Measurements from ENCODE around the gene PPP6R2.

Gene PPP6R2

DNA sequence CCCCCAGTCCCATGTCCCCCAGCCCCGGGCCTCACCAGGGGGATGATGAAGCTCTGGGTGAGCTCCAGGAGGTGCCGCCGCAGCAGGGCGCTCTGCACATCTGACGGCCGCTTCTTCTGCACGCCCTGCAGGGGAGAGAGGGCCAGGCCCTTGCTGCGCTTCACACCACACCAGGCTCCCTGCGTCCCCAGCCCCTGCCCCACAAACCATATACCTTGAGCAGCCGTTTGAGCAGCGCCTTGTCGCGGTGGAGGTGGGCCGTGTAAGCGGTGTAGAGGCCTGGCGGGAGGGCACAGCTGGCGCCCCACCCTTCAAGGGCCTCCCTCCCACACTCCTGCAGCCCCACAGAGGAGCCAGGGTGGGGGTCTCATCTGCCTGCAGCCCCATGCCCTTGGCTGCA lies 29.5 kb upstream of the PPP6R2 start:
- TF ChIP-seq, protein P1, sequence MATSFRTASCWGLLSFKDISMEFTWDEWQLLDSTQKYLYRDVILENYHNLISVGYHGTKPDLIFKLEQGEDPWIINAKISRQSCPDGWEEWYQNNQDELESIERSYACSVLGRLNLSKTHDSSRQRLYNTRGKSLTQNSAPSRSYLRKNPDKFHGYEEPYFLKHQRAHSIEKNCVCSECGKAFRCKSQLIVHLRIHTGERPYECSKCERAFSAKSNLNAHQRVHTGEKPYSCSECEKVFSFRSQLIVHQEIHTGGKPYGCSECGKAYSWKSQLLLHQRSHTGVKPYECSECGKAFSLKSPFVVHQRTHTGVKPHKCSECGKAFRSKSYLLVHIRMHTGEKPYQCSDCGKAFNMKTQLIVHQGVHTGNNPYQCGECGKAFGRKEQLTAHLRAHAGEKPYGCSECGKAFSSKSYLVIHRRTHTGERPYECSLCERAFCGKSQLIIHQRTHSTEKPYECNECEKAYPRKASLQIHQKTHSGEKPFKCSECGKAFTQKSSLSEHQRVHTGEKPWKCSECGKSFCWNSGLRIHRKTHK (tag by site-specific recombination; IDR thresholded peaks at IDR 0.05), result no peak
- TF ChIP-seq REPIN1 (tag by site-specific recombination; IDR thresholded peaks at IDR 0.05; ENCODE audit: low read depth) (no peak), MEIS1 (CRISPR knock-in tag; IDR thresholded peaks at IDR 0.05; ENCODE audit: borderline replicate concordance) (no peak), ZNF747 (tag by site-specific recombination; IDR thresholded peaks at IDR 0.05) (no peak), ZNF670 (tag by site-specific recombination; IDR thresholded peaks at IDR 0.05; ENCODE audit: low read depth) (no peak), ZNF571 (tag by site-specific recombination; IDR thresholded peaks at IDR 0.05) (no peak), ZFP41 (tag by site-specific recombination; IDR thresholded peaks at IDR 0.05; ENCODE audit: borderline replicate concordance) (no peak), WT1 (tag by site-specific recombination; IDR thresholded peaks at IDR 0.05) (no peak), PRDM6 (tag by site-specific recombination; IDR thresholded peaks at IDR 0.05) (no peak), SP3 (tag by site-specific recombination; IDR thresholded peaks at IDR 0.05) (no peak), ZNF830 (tag by site-specific recombination; IDR thresholded peaks at IDR 0.05; ENCODE audit: low read depth) (no peak), ZNF24 (tag by site-specific recombination; IDR thresholded peaks at IDR 0.05) (no peak), ZBTB8A (tag by site-specific recombination; IDR thresholded peaks at IDR 0.05) (no peak), ZBTB17 (tag by site-specific recombination; IDR thresholded peaks at IDR 0.05) (no peak), ZFP37 (tag by site-specific recombination; IDR thresholded peaks at IDR 0.05) (no peak), PRDM1 (tag by site-specific recombination; IDR thresholded peaks at IDR 0.05) (no peak)
- TF ChIP-seq, protein P2, sequence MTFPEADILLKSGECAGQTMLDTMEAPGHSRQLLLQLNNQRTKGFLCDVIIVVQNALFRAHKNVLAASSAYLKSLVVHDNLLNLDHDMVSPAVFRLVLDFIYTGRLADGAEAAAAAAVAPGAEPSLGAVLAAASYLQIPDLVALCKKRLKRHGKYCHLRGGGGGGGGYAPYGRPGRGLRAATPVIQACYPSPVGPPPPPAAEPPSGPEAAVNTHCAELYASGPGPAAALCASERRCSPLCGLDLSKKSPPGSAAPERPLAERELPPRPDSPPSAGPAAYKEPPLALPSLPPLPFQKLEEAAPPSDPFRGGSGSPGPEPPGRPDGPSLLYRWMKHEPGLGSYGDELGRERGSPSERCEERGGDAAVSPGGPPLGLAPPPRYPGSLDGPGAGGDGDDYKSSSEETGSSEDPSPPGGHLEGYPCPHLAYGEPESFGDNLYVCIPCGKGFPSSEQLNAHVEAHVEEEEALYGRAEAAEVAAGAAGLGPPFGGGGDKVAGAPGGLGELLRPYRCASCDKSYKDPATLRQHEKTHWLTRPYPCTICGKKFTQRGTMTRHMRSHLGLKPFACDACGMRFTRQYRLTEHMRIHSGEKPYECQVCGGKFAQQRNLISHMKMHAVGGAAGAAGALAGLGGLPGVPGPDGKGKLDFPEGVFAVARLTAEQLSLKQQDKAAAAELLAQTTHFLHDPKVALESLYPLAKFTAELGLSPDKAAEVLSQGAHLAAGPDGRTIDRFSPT (tag by site-specific recombination; IDR thresholded peaks at IDR 0.05), result no peak
- no peaks in the 10 kb centered on the region for H3K4me1 ChIP-seq (ENCODE audit: control insufficient read depth, insufficient read depth, low read length)
- POLR2A ChIA-PET, result no interaction called here

DNA sequence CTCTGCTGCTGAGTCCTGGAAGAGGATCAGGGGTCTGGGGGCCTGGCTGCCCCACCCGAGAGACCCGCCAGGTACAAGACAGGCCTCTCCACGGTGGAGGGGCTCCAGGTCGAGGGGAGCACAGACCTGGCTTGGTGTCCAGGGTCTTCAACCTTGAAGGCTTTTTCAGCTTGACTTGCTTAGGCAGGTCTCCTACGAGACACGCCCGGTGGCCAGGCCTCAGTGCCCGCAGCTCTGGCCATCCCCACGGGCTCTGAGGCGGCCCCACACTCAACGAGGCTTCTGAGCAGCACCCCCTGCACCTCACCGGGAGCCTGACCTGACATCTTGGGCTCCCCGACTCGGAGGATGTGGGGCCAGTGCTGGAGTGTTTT lies 29.1 kb upstream of the PPP6R2 start:
- TF ChIP-seq, protein P3, sequence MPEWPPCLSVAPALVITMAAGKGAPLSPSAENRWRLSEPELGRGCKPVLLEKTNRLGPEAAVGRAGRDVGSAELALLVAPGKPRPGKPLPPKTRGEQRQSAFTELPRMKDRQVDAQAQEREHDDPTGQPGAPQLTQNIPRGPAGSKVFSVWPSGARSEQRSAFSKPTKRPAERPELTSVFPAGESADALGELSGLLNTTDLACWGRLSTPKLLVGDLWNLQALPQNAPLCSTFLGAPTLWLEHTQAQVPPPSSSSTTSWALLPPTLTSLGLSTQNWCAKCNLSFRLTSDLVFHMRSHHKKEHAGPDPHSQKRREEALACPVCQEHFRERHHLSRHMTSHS (tag by site-specific recombination; IDR thresholded peaks at IDR 0.05), result no peak
- TF ChIP-seq, protein P4, sequence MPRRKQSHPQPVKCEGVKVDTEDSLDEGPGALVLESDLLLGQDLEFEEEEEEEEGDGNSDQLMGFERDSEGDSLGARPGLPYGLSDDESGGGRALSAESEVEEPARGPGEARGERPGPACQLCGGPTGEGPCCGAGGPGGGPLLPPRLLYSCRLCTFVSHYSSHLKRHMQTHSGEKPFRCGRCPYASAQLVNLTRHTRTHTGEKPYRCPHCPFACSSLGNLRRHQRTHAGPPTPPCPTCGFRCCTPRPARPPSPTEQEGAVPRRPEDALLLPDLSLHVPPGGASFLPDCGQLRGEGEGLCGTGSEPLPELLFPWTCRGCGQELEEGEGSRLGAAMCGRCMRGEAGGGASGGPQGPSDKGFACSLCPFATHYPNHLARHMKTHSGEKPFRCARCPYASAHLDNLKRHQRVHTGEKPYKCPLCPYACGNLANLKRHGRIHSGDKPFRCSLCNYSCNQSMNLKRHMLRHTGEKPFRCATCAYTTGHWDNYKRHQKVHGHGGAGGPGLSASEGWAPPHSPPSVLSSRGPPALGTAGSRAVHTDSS (tag by site-specific recombination; IDR thresholded peaks at IDR 0.05), result no peak
- H3K4me3 ChIP-seq (ENCODE audit: low read depth, low read length), result no peak overlapping the region
- ChIA-PET POLR2A (no interaction called here), CTCF (interaction anchor here (2.2 kb wide), 1 partner anchor 12 kb away, joined by 10 read pairs; no protein-coding TSS in a partner anchor)
- no peak overlapping the region for H3K27ac ChIP-seq (ENCODE audit: extremely low read depth, low read depth, low read length)
- H3K4me1 ChIP-seq (ENCODE audit: control insufficient read depth, insufficient read depth, low read length), result no peaks in the 10 kb centered on the region
- no peaks in the 10 kb centered on the region for H3K36me3 ChIP-seq (ENCODE audit: control insufficient read depth in 2 of 2, insufficient read depth in 1 of 2, low read length in 2 of 2)
- no peaks in the 10 kb centered on the region for H3K9me3 ChIP-seq (ENCODE audit: control insufficient read depth, insufficient read depth, low read depth, low read length)

More for the DNA sequence above, 29.5 kb upstream of the PPP6R2 start:
- no peak overlapping the region for H3K27ac ChIP-seq (ENCODE audit: extremely low read depth, low read depth, low read length)
- H3K4me3 ChIP-seq (ENCODE audit: low read depth, low read length), result no peak overlapping the region
- CTCF ChIA-PET, result no interaction called here
- H3K36me3 ChIP-seq (ENCODE audit: control insufficient read depth in 2 of 2, insufficient read depth in 1 of 2, low read length in 2 of 2), result no peaks in the 10 kb centered on the region
- H3K9me3 ChIP-seq (ENCODE audit: control insufficient read depth, insufficient read depth, low read depth, low read length), result no peaks in the 10 kb centered on the region
